B cell (primary cell): ENCODE data around the gene PLEKHO2. TPM values are rescaled to one million over a fixed set of nuclear protein-coding genes. Genes with fewer than 3 reads are reported as not detected.

ENCODE experiments used
- ATAC-seq: fragments of 200-7000 bp; cut with Tn5 transposase; one replicate; pipeline ENCODE4 v1.10.0; 2021; ENCODE audit warnings: low read depth, mild to moderate bottlenecking, moderate number of reproducible peaks, moderate library complexity
- CTCF ChIA-PET: fragments of 350-600 bp; sonication (Branson Sonifier 250); formaldehyde crosslinking; loops from one replicate; lab custom pipeline; 2021; ENCODE audit warnings: antibody characterized with exemption, inconsistent platforms; lab: Charles Lee
- POLR2A ChIA-PET: fragments of 350-600 bp; sonication (Branson Sonifier 250); formaldehyde crosslinking; loops from one replicate; lab custom pipeline; 2021; ENCODE audit warnings: antibody characterized with exemption; lab: Charles Lee
- DNase-seq: peaks from one replicate; pipeline ENCODE4 v3.0.0; 2013
- H2AFZ ChIP-seq: 2 replicates; pipeline ENCODE4 v1.6.1; 2012; ENCODE audit warnings: mild to moderate bottlenecking, low read depth, low read length; ENCODE audit not compliant: insufficient read depth, poor library complexity, severe bottlenecking
- H3K27ac ChIP-seq, 2 donors: 1 replicate in 1 of 2; 2 replicates in 1 of 2; pipeline ENCODE4 v1.5.1; 2012 to 2013; ENCODE audit warnings: low read length in 2 of 2, mild to moderate bottlenecking in 2 of 2, moderate library complexity in 1 of 2
- H3K27me3 ChIP-seq, 4 experiments: fragments of 200-600 bp in 1 of 4; sonication (generic) in 1 of 4; replicated peaks in 1 of 4; 1 replicate in 2 of 4; 2 replicates in 2 of 4; pipeline versions ENCODE4 v1.6.1 to v1.7.0; 2013 to 2016; ENCODE audit warnings: low read length in 3 of 4, mild to moderate bottlenecking in 2 of 4, mixed read lengths in 1 of 4, moderate library complexity in 1 of 4; ENCODE audit not compliant: insufficient read depth in 4 of 4, control insufficient read depth in 3 of 4; ENCODE audit errors: control extremely low read depth in 1 of 4
- H3K36me3 ChIP-seq, 2 experiments: replicated peaks in 1 of 2; 1 replicate in 1 of 2; 2 replicates in 1 of 2; pipeline versions ENCODE4 v1.6.1 to v1.7.1; 2013; ENCODE audit warnings: low read length in 1 of 2; ENCODE audit not compliant: insufficient read depth in 2 of 2, control insufficient read depth in 1 of 2; ENCODE audit errors: control extremely low read depth in 1 of 2, extremely low read depth in 1 of 2
- H3K4me1 ChIP-seq, 2 donors: fragments of 200-600 bp in 1 of 2; sonication (generic) in 1 of 2; 1 replicate in 1 of 2; 2 replicates in 1 of 2; pipeline versions ENCODE4 v1.5.1 to v1.6.1; 2013 to 2017; ENCODE audit warnings: low read length in 2 of 2; ENCODE audit not compliant: control insufficient read depth in 2 of 2, insufficient read depth in 2 of 2
- H3K4me2 ChIP-seq: replicated peaks from 2 replicates; pipeline ENCODE3; 2012; ENCODE audit warnings: mild to moderate bottlenecking, low read depth, low read length; ENCODE audit not compliant: poor library complexity, severe bottlenecking
- H3K4me3 ChIP-seq, 5 experiments: fragments of 200-600 bp in 1 of 5; sonication (generic) in 1 of 5; 1 replicate in 3 of 5; 2 replicates in 2 of 5; pipeline versions ENCODE4 v1.5.1 to v1.7.0; 2011 to 2016; ENCODE audit warnings: low read length in 4 of 5, mild to moderate bottlenecking in 4 of 5, low read depth in 2 of 5, control low read depth in 1 of 5, moderate library complexity in 1 of 5; ENCODE audit not compliant: insufficient read depth in 1 of 5; ENCODE audit errors: control extremely low read depth in 1 of 5, extremely low read depth in 1 of 5
- H3K79me2 ChIP-seq: fragments of 200-600 bp; sonication (generic); one replicate; pipeline ENCODE4 v1.6.0; 2016; ENCODE audit warnings: low read length; ENCODE audit not compliant: control insufficient read depth, insufficient read depth
- H3K9ac ChIP-seq: fragments of 200-600 bp; sonication (generic); 2 replicates; pipeline ENCODE4 v1.6.1; 2017; ENCODE audit warnings: mild to moderate bottlenecking, low read length, moderate library complexity
- H3K9me3 ChIP-seq, 3 donors: one replicate each; pipeline versions ENCODE4 v1.6.1 to v1.7.1; 2013; ENCODE audit warnings: low read length in 2 of 3; ENCODE audit not compliant: control insufficient read depth in 2 of 3, insufficient read depth in 1 of 3; ENCODE audit errors: control extremely low read depth in 1 of 3
- H4K20me1 ChIP-seq: 2 replicates; pipeline ENCODE4 v1.6.0; 2012; ENCODE audit warnings: mild to moderate bottlenecking, low read length; ENCODE audit not compliant: insufficient read depth, control insufficient read depth, poor library complexity, severe bottlenecking
- H3K27ac Mint-ChIP-seq: one replicate; pipeline ENCODE4 v1.8.0; 2021; ENCODE audit warnings: mixed read lengths
- H3K27me3 Mint-ChIP-seq: one replicate; pipeline ENCODE4 v1.8.0; 2021; ENCODE audit warnings: mixed read lengths
- H3K4me1 Mint-ChIP-seq: one replicate; pipeline ENCODE4 v1.8.0; 2021; ENCODE audit warnings: mixed read lengths
- H3K4me3 Mint-ChIP-seq: one replicate; pipeline ENCODE4 v1.8.0; 2021; ENCODE audit warnings: mixed read lengths
- H3K9me3 Mint-ChIP-seq: one replicate; pipeline ENCODE4 v1.8.0; 2022; ENCODE audit warnings: mixed read lengths; ENCODE audit not compliant: insufficient read depth
- CTCF ChIP-seq: fragments of 200-600 bp; IDR thresholded peaks from one replicate; pipeline ENCODE4 v1.8.0; 2022; ENCODE audit warnings: antibody characterized with exemption, mild to moderate bottlenecking
- EZH2 ChIP-seq: IDR thresholded peaks from 2 replicates; pipeline ENCODE4 v1.6.1; 2012; ENCODE audit warnings: borderline replicate concordance, low read depth, mild to moderate bottlenecking, moderate library complexity, low read length; ENCODE audit not compliant: insufficient read depth, poor library complexity, severe bottlenecking
- WGBS: methylation state at CpG from one replicate; pipeline ENCODE4 v1.1.5; 2013; ENCODE audit warnings: missing lambda C conversion rate; ENCODE audit not compliant: insufficient coverage; 5-methylcytosine and 5-hydroxymethylcytosine counted together
- intact Hi-C: fragments of 100-400 bp; cut with micrococcal nuclease; formaldehyde crosslinking; loops from one replicate; pipeline ENCODE4 v1.10.0; 2022
- polyA plus RNA-seq: library from polyadenylated mRNA; depleted of rRNA; stranded (reverse); fragments of >200 nt; gene quantifications from 2 replicates; pipeline ENCODE4 v1.2.3, GENCODE V29; 2012
- total RNA-seq, 2 donors: library from RNA; stranded (reverse); fragments of 120-200 nt in 1 of 2; gene quantifications; 1 replicate in 1 of 2; 2 replicates in 1 of 2; pipeline versions ENCODE4 v1.2.3 to v1.2.4, GENCODE V29; 2013 to 2022

PLEKHO2 gene
- total and polyA plus RNA-seq, 2 donors (not counting 1 experiment from before 2014, with no cell fraction given): 13.7 to 23.1 TPM

- Mint-ChIP-seq H3K9me3 (no peaks in the 10 kb centered on the region), H3K4me3 (no peak overlapping the region), H3K4me1 (peaks cover 4% of the 10 kb centered on the region), H3K27ac (no peak overlapping the region), H3K27me3 (no peaks in the 10 kb centered on the region)
- no peak for DNase-seq
- ATAC-seq: no peak
- no CpG with 5 or more reads among the region's 2 CpGs for WGBS
- POLR2A ChIA-PET: interaction anchor here (0.6 kb wide), 1 partner anchor 11 kb away, joined by 11 read pairs; no protein-coding TSS in a partner anchor
- CTCF ChIA-PET: interaction anchor here (1.1 to 3.6 kb wide), 4 partner anchors 10 to 72 kb away, joined by 4 to 25 read pairs (median 6); no protein-coding TSS in a partner anchor
- TF ChIP-seq CTCF (no peak), EZH2 (no peak)
- H3K36me3 ChIP-seq: no peaks in the 10 kb centered on the region
- no peaks in the 10 kb centered on the region for H3K79me2 ChIP-seq
- H3K4me3 ChIP-seq: no peak overlapping the region
- intact Hi-C loops: no loop called here
- no peak overlapping the region for H2AFZ ChIP-seq
- peaks cover 0 to 7% of the 10 kb centered on the region in 2 donors for H3K4me1 ChIP-seq
- H3K9ac ChIP-seq: no peak overlapping the region
- no peaks in the 10 kb centered on the region for H3K27me3 ChIP-seq
- H3K4me2 ChIP-seq: no peak overlapping the region
- H3K9me3 ChIP-seq: no peaks in the 10 kb centered on the region
- H4K20me1 ChIP-seq: no peaks in the 10 kb centered on the region
- H3K27ac ChIP-seq: no peak overlapping the region
These were observed 41.2 kb upstream of the PLEKHO2 start for GRCh38 chr15:64800476-64800875.

GRCh38 chr15:64803526-64803925 lies 38.2 kb upstream of the PLEKHO2 start:
- Histone ChIP-seq H3K27me3 (no peaks in the 10 kb centered on the region), H4K20me1 (no peaks in the 10 kb centered on the region), H3K4me3 (no peak overlapping the region), H3K4me1 (peaks cover 0 to 7% of the 10 kb centered on the region in 2 donors), H3K27ac (no peak overlapping the region), H3K9me3 (no peaks in the 10 kb centered on the region), H2AFZ (no peak overlapping the region), H3K79me2 (no peaks in the 10 kb centered on the region), H3K9ac (no peak overlapping the region), H3K36me3 (no peaks in the 10 kb centered on the region), H3K4me2 (no peak overlapping the region)
- no peak for ATAC-seq
- Mint-ChIP-seq H3K4me3 (no peak overlapping the region), H3K4me1 (peaks cover 4% of the 10 kb centered on the region), H3K27me3 (no peaks in the 10 kb centered on the region), H3K9me3 (no peaks in the 10 kb centered on the region), H3K27ac (no peak overlapping the region)
- WGBS: no CpG with 5 or more reads among the region's 1 CpG
- CTCF ChIA-PET: interaction anchor here (0.7 to 3.3 kb wide), 5 partner anchors 40 to 118 kb away, joined by 3 to 13 read pairs (median 3); no protein-coding TSS in a partner anchor
- no peak for TF ChIP-seq EZH2
- DNase-seq: no peak
- intact Hi-C loops: no loop called here
- POLR2A ChIA-PET: interaction anchor here (0.6 kb wide), 1 partner anchor 285 kb away, joined by 6 read pairs; no protein-coding TSS in a partner anchor
